Muscle of arm (tissue), 12 donors: ENCODE results near the gene SLC35F1. TPM values are rescaled to one million over a fixed set of nuclear protein-coding genes. Genes with fewer than 3 reads are reported as not detected.
"Not testable (repeated sequence)": the region's sequence is repeated elsewhere in the genome, so short reads cannot be mapped to it uniquely, and the experiment has no call there.

ENCODE experiments used
- DNase-seq: peaks from one replicate; pipeline ENCODE4 v3.0.0-alpha.2; 2013
- polyA plus RNA-seq, 12 donors: library from polyadenylated mRNA; unstranded; fragments of 120-200 nt; gene quantifications; one replicate each; pipeline ENCODE4 v1.2.1, GENCODE V29; 2013; ENCODE audit not compliant: insufficient read length in 12 of 12

Gene SLC35F1
- polyA plus RNA-seq, 12 donors, result 1.3 to 6.0 (median 2.4) TPM; not detected in 1

- DNase-seq, result no peak
Measured at GRCh38 chr6:117919775-117920729, 13.0 kb downstream of the SLC35F1 start.

GRCh38 chr6:117924690-117925089, 17.6 kb downstream of the SLC35F1 start:
- no peak for DNase-seq

GRCh38 chr6:117927866-117928265, 20.8 kb downstream of the SLC35F1 start:
- no peak for DNase-seq

- no peak for DNase-seq
Measured at GRCh38 chr6:117928833-117929232, 21.8 kb downstream of the SLC35F1 start.

- no peak for DNase-seq
Measured at GRCh38 chr6:117929501-117929900, 22.4 kb downstream of the SLC35F1 start.

GRCh38 chr6:117930645-117931044, 23.6 kb downstream of the SLC35F1 start:
- DNase-seq, result no peak

- no peak for DNase-seq
Measured at GRCh38 chr6:117932001-117932400, 24.9 kb downstream of the SLC35F1 start.

GRCh38 chr6:117932676-117933075, 25.6 kb downstream of the SLC35F1 start:
- DNase-seq, result no peak

GRCh38 chr6:117933471-117933870, 26.4 kb downstream of the SLC35F1 start:
- no peak for DNase-seq

- no peak for DNase-seq
Measured at GRCh38 chr6:117938311-117938995, 31.4 kb downstream of the SLC35F1 start.

- DNase-seq, result no peak
Measured at GRCh38 chr6:117947234-117947633, 40.2 kb downstream of the SLC35F1 start.

- no peak for DNase-seq
Measured at GRCh38 chr6:117951783-117952182, 44.7 kb downstream of the SLC35F1 start.

GRCh38 chr6:117955684-117956256, 48.7 kb downstream of the SLC35F1 start:
- DNase-seq, result no peak

- no peak for DNase-seq
Measured at GRCh38 chr6:117956386-117956785, 49.3 kb downstream of the SLC35F1 start.

- DNase-seq, result no peak
Measured at GRCh38 chr6:117958536-117958935, 51.5 kb downstream of the SLC35F1 start.

- DNase-seq, result no peak
Measured at GRCh38 chr6:117960877-117961276, 53.8 kb downstream of the SLC35F1 start.

GRCh38 chr6:117961301-117961700, 54.2 kb downstream of the SLC35F1 start:
- DNase-seq, result no peak

- not testable (repeated sequence) for DNase-seq
Measured at GRCh38 chr6:117965763-117966162, 58.7 kb downstream of the SLC35F1 start.

GRCh38 chr6:117971637-117972036, 64.6 kb downstream of the SLC35F1 start:
- no peak for DNase-seq

- no peak for DNase-seq
Measured at GRCh38 chr6:117974914-117975627, 68.0 kb downstream of the SLC35F1 start.

- DNase-seq, result peak; percentile 17
Measured at GRCh38 chr6:117976030-117976651, 69.1 kb downstream of the SLC35F1 start.
